NCI-H128 (cell line): ENCODE measurements around the gene PARD3.

Source experiments
- DNase-seq: peaks from one replicate; lab custom pipeline; 2025; ENCODE audit not compliant: unreplicated experiment; lab: John Stamatoyannopoulos, UW

The PARD3 gene

DNA sequence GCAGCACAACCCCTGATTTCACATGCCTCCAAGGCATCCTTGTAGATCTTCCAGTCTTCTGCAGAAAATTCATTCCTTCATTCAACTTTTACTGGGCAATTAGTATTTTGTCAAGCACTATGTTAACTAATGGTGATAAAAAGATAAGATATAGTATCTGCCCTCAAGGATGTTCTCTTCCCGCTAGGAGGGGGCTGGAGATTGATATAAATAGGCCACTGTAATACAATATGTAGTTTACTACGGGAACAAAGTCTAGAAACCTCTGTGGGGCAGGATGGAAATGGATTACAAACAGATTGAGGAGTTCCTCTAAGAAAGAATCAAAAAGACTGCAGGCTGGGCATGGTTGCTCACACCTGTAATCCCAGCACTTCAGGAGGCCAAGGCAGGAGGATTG, 10.3 kb upstream of the PARD3 start:
- DNase-seq: no peak

DNA sequence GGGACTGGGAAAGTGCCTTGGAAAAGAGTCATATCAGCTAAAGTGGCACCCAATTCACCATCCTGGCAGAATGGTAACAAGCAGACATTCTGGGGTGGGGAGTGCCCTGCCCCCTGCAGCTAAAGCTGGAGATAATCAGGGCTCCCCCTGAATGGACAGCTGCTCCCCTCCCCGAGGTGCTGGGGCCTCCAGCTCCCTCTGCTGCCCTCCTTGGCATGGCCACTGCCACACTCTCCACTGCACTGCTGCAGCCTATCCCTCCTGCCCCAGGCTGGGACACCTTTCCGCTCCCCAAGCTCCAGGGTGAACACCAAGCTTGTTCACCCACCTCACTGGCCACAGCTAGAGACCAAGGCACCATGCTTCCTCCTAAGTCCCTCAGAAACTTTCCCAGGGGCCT, 9.8 kb upstream of the PARD3 start:
- DNase-seq: no peak

DNA sequence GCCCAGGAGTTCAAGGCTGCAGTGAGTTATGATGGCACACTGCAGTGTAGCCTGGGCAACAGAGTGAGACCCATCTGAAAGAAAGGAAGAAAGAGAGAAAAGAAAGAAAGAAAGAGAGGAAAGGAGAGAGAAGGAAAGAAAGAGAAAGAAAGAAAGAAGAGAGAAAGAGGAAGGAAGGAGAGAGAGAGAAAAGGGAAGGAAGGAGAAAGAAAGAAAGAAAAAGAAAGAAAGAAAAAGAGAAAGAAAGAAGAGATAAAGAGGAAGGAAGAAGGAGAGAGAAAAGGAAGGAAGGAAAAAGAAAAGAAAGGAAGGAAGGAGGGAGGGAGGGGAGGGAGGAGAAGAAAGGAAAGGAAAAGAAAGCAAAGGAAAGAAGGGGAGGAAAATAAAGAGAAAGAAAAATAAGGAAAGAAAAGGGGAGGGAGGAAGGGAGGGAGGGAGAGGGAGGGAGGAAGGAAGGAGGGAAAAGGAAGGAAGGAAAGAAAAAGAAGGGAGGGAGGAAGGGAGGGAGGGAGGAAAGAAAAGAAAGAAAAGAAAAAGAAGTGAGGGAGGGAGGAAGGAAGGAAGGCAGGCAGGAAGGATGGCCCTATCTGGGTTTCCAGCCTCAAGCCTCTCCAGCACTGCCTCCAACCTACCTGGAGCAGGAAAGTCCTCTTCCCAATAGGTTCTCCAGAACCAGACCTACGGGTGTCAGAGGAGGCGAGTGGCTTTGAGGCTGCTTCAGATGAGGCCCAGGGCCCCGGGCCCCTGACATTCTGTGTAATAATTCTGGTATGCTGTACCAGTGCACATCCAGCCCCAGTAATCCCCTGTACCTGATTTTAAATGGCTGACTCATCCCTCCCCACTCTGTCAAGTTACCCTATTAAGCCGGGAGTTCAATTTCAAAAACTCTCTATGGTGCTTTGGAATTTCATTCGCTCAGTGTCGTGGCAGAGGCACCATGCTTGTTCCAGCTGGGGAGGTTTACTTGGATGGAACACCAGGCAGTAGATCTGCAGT, 6.8 kb upstream of the PARD3 start:
- no peak for DNase-seq

DNA sequence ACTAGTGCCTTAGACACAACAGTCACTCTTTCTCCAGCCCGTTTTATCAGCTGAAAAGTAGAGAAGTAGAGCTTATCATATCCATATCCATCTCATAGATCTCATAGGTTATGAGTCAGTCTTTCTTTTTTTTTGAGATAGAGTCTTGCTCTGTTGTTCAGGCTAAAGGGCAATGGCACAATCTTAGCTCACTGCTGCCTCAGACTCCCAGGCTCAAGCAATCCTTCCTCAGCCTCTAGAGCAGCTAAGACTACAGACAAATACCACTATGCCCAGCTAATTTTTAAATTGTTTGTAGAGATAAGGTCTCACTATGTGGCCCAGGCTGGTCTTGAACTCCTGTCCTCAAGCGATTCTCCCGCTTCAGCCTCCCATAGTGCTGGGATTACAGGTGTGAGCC, 2.5 kb upstream of the PARD3 start:
- DNase-seq: no peak

DNA sequence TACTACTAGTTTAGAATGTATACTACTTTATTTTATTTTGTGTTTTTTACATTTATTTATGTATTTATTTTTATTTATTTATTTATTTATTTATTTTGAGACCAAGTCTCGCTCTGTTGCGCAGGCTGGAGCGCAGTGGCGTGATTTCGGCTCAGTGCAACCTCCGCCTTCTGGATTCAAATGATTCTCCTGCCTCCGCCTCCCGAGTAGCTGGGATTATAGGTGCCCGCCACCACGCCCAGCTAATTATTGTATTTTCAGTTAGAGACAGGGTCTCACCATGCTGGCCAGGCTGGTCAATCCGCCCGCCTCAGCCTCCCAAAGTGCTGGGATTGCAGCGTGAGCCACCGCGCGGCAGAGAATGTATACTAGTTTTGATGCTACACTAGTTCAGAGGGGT, 2.0 kb upstream of the PARD3 start:
- no peak for DNase-seq

DNA sequence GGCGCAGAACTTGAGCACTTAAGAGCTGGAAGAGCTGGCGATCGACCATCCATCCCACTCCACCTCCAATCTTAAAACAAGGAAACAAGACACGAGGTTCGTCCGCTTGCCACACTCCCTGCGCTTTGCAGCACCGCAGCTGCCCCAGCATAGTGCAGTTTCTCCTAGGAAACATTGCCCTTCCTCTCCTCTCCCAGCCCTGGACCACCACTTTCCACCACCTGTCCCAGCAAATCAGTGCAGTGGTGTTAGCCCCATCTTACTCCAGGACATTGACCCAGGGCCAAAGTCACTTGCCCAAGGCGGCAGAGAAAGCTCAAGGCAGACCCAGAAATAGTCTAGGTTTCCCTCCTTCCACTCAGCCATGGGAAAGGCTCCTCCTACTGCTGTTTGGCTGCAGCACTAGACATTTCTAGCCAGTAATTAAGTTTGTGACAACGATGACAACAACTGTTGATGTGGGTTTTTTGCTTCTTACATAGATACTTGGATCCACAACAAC, 1.5 kb upstream of the PARD3 start:
- no peak for DNase-seq

DNA sequence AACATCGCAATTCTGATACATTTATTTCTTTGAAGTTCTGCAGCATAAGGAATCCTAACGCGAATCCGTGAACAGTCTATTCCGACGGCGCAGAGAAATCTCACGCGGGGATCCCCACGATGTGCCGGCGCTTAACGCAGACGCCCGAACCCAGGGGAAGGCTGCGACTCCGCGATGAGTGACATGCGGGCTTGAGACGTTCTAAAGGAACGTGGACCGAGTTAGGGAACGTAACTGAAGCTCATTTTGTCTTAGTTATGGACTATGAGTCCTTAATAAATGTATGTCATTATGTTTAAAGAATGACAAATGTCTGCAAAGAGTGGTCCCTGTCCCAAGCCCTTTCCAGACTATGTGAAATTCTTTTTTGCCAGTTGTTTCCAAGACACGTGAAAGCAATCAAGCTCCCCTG, 995 bp upstream of the PARD3 start:
- DNase-seq: no peak

DNA sequence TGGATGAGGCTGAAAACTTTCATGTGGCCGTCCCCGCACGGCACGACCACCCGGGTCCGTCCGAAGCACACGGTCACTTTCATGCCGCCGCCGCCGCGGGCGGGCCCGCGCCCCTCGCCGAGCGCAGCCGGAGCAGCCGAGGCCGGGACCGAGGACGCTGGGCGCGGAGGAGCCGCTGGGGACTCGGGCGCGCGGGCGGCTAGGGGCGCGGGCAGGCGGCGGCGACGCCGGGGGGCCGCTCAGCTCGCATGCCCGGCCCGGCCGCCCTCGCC, 247 bp downstream of the PARD3 start:
- no peak for DNase-seq

DNA sequence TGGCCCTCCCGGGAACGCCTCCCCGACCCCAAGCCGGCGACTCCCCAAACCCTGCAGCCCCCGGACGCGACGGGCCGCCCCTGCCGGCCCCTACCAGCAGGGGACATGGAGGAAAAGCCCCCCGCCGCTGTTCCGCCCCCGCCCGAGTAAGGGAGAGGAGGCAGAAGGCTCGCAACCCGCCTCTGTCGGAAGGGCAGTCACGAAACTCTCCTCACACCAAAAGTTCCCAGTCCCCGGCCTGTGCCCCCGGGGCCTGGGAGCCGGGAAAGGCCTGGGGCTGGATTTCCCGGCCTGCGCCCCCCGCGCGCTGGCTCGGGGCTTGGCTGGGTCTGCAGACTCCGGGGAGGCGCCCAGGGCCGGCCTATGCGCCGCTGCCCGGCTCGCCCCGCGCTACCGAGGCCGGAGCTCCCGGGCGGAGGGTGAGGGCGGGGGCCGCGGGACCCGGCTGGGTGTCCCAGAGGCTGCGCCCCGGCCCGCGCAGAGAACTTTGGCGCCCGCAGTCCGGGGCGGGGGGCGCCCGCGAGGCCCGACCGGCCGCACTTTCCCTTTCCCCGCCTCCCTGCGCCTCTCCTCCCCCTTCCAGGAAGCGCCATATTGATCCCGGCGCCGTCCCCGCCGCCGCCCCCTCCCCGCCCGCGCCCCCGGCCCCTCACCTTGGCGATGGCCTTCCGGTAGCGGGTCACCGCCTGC, 728 bp downstream of the PARD3 start:
- no peak for DNase-seq

DNA sequence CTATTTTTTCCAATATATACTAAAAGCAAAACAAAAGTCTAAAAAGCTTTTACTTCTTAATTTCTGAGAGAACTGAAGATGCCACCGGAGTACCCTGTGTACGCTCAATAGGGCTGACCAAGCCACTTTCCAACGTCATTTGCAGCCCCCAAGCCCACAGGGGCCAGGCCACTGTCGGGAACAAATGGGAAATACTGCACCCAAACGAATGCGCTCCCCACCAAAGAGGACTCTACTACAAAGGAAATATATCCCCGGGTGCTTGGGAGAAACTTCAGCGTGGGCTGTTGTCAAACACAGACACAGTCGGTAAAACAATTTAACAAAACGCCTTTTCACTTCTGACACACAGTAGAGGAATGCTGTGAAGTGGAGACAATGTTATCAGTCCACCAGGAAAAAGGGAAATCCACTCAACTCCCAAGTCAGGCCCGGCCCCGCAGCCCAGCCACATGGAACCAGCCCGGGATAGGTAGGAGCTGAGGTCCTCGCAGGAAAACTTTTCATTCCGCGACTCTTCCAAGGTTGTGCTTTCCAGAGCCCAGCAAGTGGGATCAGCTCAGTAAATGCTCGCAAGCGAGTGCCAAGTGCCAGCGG, 1.4 kb downstream of the PARD3 start:
- DNase-seq: no peak

DNA sequence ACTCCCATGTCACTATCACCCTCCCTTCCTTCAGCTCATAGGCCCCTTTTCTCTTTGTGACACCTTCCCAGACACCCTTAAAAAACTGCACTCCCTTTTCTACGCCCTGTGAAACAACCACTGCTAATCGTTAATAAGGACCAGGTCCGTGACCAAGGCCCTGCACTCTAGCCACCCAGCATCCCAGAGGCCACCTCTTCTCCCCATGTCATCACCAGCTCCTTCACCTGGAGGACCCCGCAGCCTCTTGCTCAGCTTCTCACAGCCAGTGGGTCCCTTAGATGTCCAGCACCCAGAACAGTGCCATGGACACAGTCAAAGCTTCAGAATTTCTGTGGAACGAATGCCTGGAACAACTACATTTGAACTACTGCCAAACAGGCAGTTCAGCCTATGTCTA, 2.3 kb downstream of the PARD3 start:
- no peak for DNase-seq

DNA sequence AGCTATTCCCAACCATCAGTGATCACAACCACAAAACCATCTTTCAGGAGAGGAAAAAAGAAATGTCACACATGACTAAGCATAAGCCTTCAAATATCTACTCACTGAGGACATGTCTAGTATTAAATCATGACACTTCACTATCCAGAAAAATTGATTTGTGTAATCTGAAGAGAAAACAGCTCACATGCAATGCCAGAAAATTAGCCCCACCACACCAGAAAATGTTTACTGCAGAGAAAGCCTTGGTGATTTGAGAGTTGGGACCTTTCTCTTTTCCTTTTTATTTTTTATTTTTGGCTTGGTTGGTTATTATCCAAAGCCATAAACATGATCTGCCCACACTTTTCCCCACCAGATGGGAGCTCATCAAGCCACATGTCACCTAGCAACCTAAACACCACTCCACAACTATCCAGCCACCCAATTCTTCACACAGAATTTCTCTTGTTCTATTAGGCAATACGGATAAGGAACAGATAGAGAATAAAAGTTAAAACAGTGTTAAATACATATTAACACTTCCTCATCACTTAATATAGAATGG, 3.1 kb downstream of the PARD3 start:
- no peak for DNase-seq

DNA sequence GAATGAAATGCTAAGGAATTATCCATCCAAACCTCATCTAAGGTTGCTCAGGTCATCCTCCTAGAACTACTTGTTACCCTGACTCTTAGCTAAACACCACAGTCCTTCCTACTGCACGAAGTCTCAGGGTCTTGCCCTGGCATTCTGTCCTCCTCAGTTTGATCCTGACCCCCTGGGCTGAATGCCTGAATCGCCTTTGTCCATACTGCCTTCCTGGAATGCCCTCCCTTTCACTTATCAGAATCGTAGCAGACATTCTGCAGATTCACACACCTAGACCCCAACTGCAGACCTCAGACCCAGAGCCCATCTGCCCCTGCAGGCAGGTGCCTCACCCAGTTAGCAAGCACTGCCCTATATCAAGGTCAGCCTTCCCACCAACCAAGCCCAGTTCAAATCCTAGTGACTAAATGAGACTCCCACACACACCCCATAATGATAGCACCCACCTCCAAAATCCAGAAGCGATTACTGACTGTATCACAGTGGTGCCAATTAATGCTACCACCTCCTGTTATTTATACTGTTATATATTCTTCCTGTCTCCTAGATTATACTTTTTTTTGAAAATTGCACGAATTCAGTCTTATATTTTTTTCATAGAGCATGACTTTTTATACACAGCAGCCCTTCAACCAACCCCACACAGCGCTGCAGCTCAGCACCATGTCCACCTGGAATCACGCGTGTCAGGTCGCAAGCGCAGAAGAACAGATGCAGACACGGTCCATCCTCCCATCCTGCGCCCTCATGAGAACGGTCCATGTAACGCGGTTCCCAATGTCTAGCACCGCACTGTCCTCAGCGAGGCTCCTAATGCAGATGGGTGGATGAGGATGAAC, 3.7 kb downstream of the PARD3 start:
- DNase-seq: no peak

DNA sequence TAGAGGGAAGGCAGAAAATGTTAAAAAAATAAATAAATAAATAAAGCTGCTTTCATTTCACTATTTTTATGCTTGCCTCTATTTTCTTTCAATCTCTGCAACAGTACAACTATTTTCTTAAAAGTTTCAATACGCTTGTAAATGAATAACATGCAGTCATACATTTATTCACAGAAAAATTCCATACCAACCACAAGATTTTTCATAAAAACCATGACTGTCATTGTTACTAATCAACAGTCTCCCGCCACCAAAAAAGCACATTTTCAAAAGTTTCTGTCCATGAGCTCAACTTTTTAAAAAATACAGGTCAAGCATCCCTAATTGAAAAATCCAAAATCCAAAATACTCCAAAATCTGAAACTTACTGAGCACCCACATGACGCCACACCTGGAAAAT, 5.3 kb downstream of the PARD3 start:
- DNase-seq: no peak

DNA sequence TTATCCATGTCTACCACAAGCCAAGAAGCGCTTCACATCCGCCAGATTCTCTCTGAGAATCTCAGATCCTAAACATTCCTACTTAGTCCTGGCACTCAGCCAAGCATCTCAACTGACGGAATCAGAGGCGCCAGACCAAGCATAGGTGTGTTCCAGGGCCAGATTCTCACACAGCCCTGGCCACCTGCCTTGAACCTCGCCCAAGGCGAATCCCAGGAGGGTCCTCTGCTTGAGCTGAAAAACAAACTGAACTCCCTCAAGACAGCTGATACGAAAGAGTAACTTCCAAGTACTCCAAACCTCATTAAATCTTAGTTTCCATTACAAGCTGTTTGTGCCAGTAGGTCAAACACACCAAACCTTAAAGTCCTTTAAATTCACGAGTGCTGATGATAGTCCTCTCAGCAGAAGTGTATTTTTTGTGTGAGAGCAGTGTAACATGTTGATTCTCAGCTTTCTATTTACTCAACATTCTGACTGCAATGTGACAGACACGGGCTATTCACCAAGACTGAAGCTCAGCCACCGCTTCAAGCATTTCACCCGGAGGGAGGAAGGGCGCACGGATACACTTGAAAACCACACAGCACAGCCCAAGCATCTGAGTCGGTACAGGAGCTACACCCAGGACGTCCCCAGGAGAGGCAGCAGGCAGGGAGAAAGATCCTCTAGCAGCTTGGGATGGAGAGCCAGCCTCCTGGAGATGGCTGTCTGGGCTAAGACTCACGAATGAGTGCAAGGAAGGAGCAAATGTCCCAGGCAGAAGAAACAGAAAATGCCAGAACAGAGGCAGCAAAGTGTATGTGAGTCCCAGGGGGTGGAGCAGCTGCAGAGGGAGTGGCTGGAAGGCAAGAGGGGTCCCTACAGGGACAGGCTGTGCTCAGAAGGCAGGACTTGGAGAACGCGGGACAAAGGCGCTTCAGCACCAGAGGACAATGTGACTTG, 6.0 kb downstream of the PARD3 start:
- DNase-seq: peak; percentile 37

DNA sequence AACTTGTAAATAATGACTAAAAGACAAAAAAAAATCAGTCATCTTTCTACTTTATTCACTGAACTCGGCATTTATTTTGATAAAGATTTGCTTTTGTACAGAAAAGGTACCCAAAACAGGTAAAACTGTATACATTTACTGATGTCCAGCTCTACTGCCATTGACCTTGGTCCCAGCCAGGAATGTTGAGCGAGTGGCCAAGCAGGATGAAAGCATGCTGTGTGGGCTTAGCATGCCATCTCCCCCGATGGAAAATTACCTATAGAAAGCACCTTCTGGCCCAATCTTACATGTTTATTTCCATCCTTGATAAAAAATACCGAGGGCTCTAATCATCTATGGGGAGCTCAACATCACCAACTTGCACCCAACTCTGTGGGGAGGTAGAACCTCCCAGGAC, 6.8 kb downstream of the PARD3 start:
- no peak for DNase-seq

DNA sequence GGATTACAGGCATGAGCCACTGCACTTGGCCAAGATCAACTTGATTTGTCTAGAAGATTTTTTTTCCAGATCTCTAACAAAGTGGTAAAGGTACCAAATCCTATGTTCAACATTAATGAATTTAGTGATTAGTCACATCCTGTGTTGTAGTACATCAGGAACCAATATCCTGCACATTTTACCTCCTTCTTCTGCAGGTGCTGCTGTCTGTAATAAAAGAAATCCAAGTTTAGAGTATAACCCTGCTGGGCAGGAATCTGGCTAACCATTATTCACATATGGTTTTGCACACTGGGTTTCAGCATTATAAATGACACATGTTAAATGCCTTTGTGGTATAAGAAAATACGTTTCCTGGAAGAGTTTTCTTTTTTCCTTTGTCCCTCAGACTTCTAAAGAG, 10.8 kb downstream of the PARD3 start:
- DNase-seq: no peak

DNA sequence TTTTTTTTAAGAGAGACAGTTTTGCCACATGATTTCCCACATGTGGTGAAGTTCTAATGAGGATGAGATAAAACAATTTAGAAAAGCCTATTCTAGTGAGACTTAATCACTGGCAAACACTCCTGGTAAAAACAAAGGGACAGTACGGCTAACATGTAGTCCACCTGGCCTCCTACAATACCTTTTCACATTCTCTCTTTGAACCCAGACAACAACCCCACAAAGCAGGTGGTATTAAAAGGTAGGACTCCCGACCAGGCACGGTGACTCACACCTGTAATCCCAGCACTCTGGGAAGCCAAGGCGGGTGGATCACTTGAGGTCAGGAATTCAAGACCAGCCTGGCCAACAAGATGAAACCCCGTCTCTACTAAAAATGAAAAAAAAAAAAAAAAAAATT, 12.4 kb downstream of the PARD3 start:
- DNase-seq: no peak

DNA sequence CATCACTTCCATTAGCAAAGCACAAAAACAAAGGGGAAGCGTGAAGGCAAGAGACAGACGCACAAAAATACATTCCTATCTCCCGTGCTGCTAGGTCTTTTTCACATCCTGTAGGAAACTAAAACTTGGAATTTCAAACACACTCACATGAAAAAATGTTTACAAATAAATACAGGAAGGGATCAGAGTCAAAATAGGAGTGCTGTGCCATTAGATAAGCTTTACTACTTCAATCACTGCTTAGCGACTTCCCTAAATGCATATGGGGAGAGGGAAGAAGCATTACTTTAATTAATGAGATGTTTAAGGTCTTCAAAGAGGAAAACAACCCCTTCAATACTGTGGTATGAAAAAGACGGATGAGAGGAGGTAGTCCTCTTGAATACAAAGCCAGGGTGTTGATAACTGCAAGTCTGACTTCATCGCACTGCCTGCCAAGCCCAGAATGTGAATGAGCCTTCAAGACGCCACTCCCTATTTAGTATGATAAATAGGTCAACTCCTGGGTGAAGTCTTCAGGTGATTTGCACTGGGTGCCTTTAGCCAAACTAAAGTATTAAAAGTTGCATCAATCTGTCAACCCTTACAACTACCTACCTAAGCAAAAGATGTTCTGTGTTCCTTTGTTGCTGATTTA, 13.9 kb downstream of the PARD3 start:
- DNase-seq: no peak
